ENCODE data around the gene PDGFD.

Gene PDGFD

DNA sequence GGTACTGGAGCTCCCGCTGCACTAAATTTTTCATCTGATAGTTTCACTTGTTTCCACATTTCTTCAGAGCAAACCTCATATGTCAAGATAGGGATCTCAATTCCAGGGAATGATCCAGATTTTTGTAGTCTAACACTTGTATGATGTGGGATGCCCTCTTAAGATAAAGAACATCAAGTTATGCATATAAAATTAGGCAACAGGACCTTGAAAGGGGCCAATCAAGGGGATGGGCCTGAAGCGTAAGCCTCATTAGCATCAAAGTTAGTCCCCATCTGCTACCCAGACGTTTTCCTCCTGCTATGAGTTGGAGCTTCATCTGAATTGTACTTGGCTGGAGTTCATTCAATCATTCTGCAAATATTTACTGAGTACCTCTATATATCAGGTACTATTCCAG, 17.5 kb downstream of the PDGFD start:
- DNase-seq: no peak

DNA sequence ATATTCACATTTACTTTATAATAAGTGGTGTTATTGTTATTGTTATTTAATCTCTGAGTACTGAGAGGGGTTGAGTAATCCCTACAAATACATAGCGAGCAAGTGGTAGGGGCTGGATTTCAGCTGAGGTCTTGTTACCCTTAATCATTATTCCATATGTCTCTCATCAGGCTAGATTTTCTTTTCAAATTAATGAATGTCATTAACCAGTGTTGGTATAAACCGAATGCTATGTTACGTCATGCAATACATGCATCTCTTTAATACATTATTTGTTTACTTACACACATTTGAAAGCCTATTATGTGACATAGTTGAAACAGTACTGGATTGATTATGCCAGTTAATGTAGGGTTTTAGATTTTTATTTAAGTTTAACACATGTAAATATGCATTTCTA, 18.9 kb downstream of the PDGFD start:
- DNase-seq: no peak

GRCh38 chr11:104142698-104143097, 21.2 kb downstream of the PDGFD start:
- DNase-seq: no peak

DNA sequence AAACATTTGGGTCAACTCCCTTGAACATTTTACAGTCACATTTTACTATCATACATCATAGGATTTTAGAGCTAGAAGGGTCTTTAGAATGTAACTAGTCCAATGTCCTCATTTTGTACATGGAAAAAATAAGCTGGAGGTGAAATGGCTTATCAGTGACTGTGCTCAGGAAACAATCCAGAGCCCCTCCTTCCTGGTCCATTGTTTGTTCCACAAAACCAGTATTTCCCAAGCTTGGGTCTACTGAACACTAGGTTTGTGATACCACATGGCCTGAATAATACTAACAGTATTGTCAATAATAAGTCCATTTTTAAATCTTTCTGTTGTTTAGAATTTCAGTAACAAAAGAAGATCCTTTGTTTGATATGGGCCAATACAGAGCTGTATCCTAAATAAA, 27.1 kb downstream of the PDGFD start:
- no peak for DNase-seq

- no peak for DNase-seq
Observed at GRCh38 chr11:104134745-104135144, 29.2 kb downstream of the PDGFD start.

- no peak for DNase-seq
Observed at GRCh38 chr11:104130161-104130560, 33.8 kb downstream of the PDGFD start.

GRCh38 chr11:104129145-104129544, 34.8 kb downstream of the PDGFD start:
- DNase-seq: no peak

- DNase-seq: no peak
Observed at GRCh38 chr11:104127828-104128227, 36.1 kb downstream of the PDGFD start.

GRCh38 chr11:104126464-104126863, 37.5 kb downstream of the PDGFD start:
- no peak for DNase-seq

GRCh38 chr11:104124979-104125378, 39.0 kb downstream of the PDGFD start:
- DNase-seq: no peak

DNA sequence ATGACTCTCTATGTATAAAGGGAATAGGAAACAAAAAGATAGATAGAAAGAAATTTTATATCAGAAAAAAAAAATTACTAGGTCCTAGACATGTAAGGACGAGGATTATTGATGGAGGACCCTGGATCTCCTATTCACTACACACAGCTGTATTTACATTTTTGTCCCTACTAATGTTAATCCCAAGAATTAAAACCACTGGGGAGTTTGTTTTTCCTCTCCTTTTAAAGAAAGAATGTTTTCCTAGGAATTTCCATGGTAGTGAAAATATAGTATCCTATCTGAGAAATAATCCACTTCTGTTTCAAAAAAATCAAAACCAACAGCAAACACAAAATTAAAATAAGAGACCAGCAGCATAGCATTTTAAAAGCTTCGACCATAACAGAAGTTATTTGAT, 41.1 kb downstream of the PDGFD start:
- DNase-seq: no peak

DNA sequence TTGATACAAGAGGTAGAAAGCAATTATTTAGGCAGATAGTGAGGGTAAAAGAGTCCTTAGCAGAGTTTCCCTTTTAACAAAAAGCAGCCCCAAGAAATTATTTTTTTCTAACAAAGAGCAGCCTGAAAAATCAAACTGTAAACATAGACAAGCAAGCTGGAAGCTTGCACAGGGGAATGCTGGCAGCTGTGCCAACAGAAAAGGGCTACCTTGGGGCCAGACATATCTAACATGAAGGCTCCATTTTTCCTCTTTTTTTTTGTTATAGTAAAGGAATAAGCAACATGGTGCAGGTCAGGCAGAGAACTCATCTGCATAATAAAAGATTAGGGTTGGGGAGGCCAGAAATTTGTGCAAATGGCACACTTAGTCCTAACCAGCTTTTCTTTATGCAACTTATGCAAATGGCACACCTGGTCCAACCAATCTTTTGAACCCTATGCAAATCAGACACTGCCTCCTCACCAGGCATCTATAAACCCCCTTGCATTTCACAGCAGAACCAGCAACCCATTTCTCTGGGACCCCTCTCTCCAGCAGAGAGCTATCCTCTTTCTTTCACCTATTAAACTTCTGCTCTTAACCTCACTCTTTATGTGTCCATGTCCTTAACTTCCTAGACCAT, 41.8 kb downstream of the PDGFD start:
- no peak for DNase-seq

DNA sequence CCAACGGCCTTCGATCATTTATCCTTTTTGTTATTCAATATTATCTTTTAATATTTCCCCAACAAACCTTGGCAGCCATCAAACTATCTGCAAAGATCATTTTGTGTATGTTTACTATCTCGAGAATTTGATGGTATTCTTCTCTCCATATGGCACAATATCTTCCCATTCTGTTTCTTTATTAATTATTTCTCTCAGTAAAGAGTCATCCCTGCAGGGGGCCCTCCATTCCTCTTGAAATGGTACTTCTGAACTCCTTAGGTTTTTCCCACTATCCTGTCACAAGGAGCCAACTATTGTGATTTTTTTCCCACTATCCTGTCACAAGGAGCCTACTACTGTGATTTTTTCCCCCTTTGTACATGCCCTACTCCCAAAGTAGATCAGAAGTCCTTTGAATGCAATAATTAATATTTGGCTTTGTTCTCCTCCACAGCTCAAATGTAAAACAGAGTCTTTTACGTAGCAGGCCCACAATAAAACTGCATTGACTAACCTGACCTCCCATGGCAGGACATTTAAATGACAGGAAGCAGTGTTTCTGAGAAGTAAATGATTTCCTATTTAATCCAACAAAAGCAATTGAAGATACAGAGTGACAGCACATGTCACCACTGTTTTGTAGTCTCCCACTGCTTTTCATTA, 43.3 kb downstream of the PDGFD start:
- DNase-seq: no peak

DNA sequence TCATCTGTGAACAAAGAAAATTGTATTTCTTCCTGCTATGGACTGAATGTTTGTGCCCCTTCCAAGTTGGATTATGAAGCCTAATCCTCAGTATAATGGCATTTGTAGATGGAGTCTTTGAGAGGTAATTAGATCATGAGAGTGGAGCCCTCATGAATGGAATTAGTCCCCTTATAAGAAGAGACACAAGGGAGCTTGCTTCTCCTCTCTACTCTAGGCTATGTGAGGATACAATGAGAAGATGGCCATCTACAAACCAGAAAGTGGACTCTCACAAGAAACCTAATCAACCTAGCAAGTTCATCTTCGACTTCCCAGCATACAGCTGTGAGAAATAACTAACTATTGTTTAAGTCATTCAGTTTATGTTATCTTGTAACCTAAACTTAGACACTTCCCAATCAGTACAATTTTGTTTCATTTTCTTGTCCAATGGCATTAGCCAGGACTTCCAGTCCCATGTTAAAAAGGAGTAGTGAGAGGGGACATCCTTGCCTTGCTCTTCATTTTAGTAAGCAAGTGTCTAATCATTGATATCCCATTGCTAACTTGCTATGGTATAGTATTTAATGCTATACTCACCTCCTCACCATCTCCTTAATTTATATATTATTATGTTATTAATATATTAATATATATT, 45.7 kb downstream of the PDGFD start:
- DNase-seq: no peak

GRCh38 chr11:104113541-104113940, 50.4 kb downstream of the PDGFD start:
- DNase-seq: no peak

GRCh38 chr11:104106136-104106754, 57.7 kb downstream of the PDGFD start:
- DNase-seq: no peak

DNA sequence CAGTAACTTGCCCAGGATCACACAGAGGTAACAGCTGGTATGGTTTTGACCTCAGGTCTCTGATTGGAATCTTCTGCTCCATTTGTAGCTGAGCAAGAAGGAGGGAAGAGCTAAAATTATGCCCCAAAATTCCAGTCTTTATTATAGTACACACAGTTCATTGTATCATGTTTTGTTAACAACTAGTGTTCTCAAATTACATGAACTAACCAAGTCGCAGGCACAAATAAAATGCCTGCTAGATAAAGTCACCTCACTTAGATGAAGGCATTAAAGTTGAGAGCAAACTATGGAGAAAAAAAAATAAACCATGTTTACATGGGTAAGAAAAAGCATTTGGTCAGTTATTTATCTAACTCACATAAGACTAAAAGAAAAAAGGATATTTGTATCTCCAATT, 58.8 kb downstream of the PDGFD start:
- no peak for DNase-seq

GRCh38 chr11:104104664-104105063, 59.3 kb downstream of the PDGFD start:
- no peak for DNase-seq

GRCh38 chr11:104104201-104104600, 59.7 kb downstream of the PDGFD start:
- no peak for DNase-seq

DNA sequence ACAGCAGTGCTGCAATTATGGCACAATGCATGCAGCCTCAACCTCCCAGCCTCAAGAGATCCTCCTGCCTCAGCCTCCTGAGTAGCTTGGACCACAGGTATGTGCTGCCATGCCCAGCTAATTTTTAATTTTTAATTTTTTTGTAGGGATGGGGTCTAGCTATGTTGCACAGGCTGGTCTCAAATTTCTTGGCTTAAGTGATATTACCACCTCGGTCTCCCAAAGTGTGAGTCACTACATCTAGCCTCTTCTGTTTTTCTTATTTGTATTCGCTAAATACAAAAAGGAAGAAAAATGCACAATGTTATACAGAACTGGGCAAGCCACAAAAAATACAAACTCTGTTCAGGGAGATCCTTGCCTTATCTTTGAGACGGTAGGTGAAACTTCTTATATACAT, 65.4 kb downstream of the PDGFD start:
- no peak for DNase-seq

DNA sequence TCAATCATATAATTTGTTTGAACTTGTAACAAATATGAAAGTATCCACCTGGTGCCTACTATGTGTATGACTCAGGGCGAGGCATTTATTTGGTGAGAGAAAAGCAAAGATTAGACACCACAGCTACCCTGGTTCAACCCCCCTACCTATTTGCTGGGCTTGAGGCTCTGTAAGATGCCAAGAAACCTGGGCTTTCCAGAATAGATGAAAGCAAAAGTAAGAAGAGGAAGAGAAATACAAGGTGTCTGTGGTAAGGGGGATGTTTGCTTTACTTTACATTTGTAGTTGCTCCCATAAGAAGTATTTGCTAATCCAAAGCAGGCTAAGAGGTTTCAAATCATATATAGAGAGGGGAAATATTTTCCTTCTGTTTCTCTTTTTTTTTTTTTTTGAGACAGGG, 65.8 kb downstream of the PDGFD start:
- DNase-seq: no peak

DNA sequence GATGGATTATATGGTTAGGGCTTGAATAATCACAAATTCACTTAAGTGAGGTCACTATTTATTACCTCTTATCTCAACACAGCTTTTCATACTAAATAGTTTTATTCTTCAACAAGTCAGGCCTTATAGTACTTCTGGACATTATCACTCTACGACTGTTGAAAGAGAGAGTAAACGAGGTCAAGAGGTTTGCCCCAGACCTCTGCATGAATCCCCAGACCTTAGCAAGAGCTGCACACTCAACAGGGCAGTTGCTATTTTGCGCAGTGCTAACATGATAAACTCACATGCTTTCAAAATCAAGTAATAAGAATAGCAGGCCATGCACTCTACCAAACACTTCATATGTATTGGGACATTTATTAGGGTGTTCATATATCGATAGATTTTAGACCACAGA, 67.0 kb downstream of the PDGFD start:
- DNase-seq: no peak

DNA sequence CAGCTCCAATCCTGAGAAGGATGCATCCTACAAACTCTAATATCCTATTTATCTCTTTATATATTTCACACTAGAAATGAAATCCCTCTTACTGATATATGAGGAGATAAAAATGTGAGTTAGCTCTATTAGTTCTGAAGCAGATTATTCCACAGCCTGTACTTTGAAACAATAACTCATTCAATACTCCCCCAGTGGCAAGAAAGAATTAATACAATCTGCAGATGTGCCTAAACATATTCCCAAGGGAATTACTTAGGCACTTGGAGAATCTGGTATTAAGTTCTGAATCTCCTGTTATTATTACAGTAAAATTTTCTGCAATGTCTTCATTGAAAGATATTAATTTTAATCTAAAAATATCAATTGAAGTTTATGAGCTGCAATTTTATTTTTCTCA, 68.2 kb downstream of the PDGFD start:
- DNase-seq: no peak

Measured in amygdala (tissue), 56 donors.